DMS79 (cell line): Measurements from ENCODE around the gene CYTH1.

Source experiments
- DNase-seq: peaks from one replicate; lab custom pipeline; 2025; lab: John Stamatoyannopoulos, UW

CYTH1 gene

GRCh38 chr17:78781893-78782304, at the start of gene CYTH1:
TSS of gene CYTH1 (minus strand) at chr17:78782273. CDS start at chr17:78782223, 50 bp downstream.
- no peak for DNase-seq

- DNase-seq, result no peak
These were observed 47.4 kb upstream of the CYTH1 start for GRCh38 chr17:78829477-78829876.

GRCh38 chr17:78828470-78829185, 46.6 kb upstream of the CYTH1 start:
- DNase-seq, result no peak

- DNase-seq, result no peak
These were observed 44.9 kb upstream of the CYTH1 start for GRCh38 chr17:78826836-78827509.

GRCh38 chr17:78826421-78826820, 44.3 kb upstream of the CYTH1 start:
- no peak for DNase-seq

GRCh38 chr17:78825696-78826095, 43.6 kb upstream of the CYTH1 start:
- DNase-seq, result no peak

- DNase-seq, result no peak
These were observed 42.2 kb upstream of the CYTH1 start for GRCh38 chr17:78824240-78824639.

GRCh38 chr17:78823282-78824046, 41.4 kb upstream of the CYTH1 start:
- DNase-seq, result no peak

- no peak for DNase-seq
These were observed 40.5 kb upstream of the CYTH1 start for GRCh38 chr17:78822552-78822951.

- no peak for DNase-seq
These were observed 39.9 kb upstream of the CYTH1 start for GRCh38 chr17:78821961-78822360.

GRCh38 chr17:78820841-78821240, 38.8 kb upstream of the CYTH1 start:
- no peak for DNase-seq

GRCh38 chr17:78819806-78820792, 38.0 kb upstream of the CYTH1 start:
- no peak for DNase-seq

GRCh38 chr17:78819402-78819801, 37.3 kb upstream of the CYTH1 start:
- DNase-seq, result no peak

GRCh38 chr17:78818932-78819331, 36.9 kb upstream of the CYTH1 start:
- DNase-seq, result no peak

- no peak for DNase-seq
These were observed 36.2 kb upstream of the CYTH1 start for GRCh38 chr17:78818152-78818846.

GRCh38 chr17:78817123-78817522, 35.0 kb upstream of the CYTH1 start:
- DNase-seq, result no peak

GRCh38 chr17:78815696-78816095, 33.6 kb upstream of the CYTH1 start:
- DNase-seq, result no peak

GRCh38 chr17:78812855-78813254, 30.8 kb upstream of the CYTH1 start:
- no peak for DNase-seq

- no peak for DNase-seq
These were observed 26.1 kb upstream of the CYTH1 start for GRCh38 chr17:78808163-78808562.

- DNase-seq, result no peak
These were observed 24.4 kb upstream of the CYTH1 start for GRCh38 chr17:78806451-78806850.

GRCh38 chr17:78805301-78805700, 23.2 kb upstream of the CYTH1 start:
- no peak for DNase-seq
